Stimulated activated CD8-positive, alpha-beta memory T cell treated with anti-CD3 and anti-CD28 coated beads, Interleukin-4, amount 100 ng/mL, for 24 hours (primary cell): ENCODE measurements around the gene NKD1.
"Not testable (repeated sequence)": the region's sequence is repeated elsewhere in the genome, so short reads cannot be mapped to it uniquely, and the experiment has no call there.

Source experiments
- DNase-seq: peaks from one replicate; pipeline ENCODE4 v3.0.0-alpha.2; 2020; ENCODE audit warnings: low read depth

Gene NKD1

GRCh38 chr16:50519602-50520001 is 28.6 kb upstream of the NKD1 start:
- no peak for DNase-seq

GRCh38 chr16:50520451-50521245 is 27.5 kb upstream of the NKD1 start:
- no peak for DNase-seq

GRCh38 chr16:50521246-50521900 is 26.8 kb upstream of the NKD1 start:
- no peak for DNase-seq

DNA sequence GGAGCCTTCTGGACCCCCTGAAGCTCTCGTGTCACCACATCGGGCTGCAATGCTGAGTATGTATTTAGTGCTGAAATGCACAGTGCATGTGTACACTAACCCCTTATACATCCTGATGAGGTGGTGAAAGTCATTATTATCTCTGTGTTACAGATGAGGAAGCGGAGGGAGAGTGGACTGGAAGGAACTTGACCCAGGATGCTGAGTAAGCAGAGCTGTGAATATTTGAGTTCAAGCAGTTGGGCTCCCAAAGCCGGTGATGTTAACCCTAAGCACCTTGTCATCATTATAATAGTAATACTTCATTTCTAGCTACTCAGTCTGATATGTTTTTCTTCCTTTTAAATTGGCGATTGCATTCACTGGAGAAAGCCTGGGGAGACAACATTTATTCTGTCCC is 25.9 kb upstream of the NKD1 start:
- no peak for DNase-seq

- DNase-seq, result no peak
Observed at GRCh38 chr16:50523710-50524109, 24.5 kb upstream of the NKD1 start.

GRCh38 chr16:50525262-50525661 is 22.9 kb upstream of the NKD1 start:
- DNase-seq, result no peak

GRCh38 chr16:50525716-50526115 is 22.5 kb upstream of the NKD1 start:
- DNase-seq, result no peak

- DNase-seq, result no peak
Observed at GRCh38 chr16:50526249-50526648, 21.9 kb upstream of the NKD1 start.

- DNase-seq, result no peak
Observed at GRCh38 chr16:50526796-50527195, 21.4 kb upstream of the NKD1 start.

DNA sequence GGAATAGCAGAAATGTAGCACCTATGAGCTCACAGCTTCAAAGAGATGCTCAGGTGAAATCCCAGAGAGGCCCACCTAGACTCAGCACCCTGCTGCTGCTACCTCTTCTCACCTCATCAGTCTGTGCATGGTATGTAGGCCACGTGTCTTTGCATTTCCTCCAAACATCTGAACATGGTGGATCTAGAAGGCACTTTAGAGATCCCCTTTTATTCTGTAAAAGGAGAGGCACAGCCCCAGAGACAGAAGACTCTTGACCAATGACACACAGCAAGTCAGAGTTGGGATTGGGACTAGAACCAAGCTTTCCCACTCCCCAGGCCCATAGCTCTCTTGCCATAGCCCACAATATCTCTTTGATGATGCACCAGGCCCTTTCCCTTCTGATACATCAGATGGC is 19.4 kb upstream of the NKD1 start:
- no peak for DNase-seq

DNA sequence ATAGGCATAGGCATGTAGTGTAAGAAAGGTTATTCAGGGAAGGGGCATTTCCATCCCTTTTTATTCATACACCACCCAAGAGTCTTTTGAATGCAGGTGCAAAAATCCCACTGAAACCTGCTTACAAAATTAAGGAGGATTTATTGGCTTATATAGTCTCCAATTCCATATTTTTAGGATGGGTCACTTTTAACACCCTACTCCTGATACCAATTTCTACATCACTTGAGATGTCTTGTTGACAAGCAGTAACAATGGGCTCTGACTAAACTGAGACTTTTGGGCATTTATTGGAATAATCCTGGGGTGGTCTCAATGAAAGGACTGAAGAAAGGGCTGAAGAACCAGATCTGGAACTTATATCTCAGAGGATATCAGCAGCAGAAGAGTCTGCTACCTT is 18.9 kb upstream of the NKD1 start:
- no peak for DNase-seq

DNA sequence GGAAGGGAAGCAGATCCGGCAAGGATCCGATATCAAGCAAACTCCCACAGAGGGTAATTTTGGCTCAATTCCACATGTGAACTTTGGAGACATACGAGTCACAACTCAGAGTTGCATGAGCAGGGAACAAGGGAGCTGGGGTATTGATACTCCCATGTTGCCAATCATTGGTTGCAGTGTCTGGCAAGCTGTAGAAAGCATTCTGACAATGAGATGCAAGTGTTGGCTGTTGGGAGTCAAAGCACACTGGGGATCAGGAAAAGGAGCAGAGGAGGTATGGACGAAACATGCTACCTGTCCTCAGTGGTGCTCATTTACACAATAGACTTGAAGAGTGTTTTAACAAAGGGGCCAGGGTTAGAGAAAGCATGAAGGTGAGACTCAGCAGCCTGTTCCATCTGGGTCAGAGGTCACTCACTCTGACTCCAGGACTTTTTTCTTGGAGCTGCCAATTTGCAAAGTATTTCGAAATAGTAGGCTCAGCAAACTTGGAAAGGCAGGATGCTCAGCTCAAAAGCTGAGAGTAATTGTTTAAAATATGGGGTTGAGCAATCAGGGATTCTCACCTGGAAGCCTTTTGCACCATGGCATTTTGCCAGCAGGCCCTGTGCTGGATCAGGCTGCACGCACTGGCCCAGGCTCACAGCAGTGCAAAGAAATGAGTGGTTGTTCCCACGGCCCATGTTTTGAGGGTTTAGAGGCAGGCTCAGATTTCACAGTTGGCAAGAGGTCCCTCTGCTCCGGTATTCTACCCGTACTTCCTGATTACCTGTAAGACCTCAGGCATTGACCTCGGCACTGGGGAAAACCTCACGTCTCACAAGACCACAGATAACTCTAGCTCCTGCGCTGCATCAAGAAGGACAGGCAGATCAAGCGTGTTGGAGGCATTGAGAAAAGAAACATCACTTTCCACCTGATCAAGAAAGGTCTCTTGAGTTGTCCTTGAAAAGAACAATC is 17.6 kb upstream of the NKD1 start:
- no peak for DNase-seq

DNA sequence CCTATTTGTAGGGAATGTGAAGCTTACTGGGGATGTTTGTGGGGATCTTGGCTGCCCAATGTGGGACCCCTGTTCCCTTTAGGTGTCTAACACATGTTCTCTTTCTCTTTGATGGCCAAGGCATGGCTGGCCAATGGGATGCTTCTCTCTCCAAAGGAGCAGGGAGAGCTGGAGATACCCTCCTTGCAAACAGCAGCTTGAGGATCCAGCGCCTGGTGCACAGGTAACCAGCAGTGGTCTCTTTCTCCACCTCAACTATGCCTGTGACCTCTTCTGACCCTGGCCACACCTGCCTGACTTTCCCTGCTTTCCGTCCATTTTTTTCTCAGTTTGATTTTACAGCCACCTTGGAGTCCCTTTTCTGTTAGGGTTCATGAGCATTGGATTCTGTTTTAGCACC is 16.8 kb upstream of the NKD1 start:
- DNase-seq, result no peak

- DNase-seq, result no peak
Observed at GRCh38 chr16:50531901-50532300, 16.3 kb upstream of the NKD1 start.

DNA sequence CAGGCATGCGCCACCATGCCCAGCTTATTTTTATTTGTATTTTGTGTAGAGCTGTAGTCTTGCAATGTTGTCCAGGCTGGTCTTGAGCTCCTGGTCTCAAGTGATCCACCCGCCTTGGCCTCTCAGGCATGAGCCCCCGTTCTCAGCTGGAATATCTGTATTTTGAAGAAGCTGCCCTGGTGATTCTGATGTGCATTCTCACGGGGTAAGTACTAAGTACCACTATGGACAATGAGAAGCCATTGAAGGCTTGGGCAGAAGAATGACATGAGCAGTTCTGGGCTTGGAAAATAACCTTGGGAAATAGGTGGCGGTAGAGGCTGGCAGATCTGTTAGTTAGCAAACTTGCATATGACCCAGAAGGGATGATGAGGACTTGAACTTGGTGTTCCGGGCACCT is 15.6 kb upstream of the NKD1 start:
- DNase-seq, result no peak

GRCh38 chr16:50533317-50533716 is 14.9 kb upstream of the NKD1 start:
- no peak for DNase-seq

DNA sequence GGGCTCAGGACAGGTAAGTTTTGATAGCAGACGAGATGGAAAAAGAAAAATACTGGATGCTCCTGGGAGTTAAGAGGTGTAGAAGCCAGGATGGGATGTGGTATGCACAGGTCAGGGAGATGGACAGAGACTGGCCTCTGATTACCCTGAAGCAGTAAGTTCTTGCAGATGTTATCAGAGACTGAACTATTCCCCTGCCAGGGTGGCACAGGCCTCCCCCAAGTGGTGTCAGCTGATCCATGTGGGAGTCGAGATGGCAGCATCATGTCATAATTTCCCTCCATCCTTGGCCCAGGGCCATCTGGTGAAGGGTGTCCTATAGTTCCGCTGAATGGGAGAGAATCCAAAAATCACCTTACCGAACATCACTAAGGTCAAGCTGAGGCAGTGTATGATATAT is 14.1 kb upstream of the NKD1 start:
- no peak for DNase-seq

- no peak for DNase-seq
Observed at GRCh38 chr16:50534556-50534955, 13.6 kb upstream of the NKD1 start.

DNA sequence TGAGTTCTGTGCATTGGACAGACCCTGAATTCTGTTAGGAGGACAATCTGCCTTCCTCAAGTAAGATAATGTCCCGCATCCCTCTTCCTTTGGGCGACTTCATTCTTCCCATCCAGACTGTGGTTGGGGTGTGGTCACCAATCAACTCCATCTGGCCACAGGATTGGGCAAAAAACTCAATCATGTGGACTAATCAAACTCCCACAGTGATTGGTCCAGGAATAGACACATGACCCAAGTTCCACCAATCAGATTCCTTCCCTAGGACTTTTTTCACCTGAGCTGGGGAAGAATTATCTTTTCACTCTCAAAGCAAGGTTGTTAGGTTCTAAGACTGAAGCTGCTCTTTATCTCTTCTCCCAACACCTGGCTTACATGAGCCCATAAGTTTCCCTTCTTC is 13.2 kb upstream of the NKD1 start:
- DNase-seq, result no peak

DNA sequence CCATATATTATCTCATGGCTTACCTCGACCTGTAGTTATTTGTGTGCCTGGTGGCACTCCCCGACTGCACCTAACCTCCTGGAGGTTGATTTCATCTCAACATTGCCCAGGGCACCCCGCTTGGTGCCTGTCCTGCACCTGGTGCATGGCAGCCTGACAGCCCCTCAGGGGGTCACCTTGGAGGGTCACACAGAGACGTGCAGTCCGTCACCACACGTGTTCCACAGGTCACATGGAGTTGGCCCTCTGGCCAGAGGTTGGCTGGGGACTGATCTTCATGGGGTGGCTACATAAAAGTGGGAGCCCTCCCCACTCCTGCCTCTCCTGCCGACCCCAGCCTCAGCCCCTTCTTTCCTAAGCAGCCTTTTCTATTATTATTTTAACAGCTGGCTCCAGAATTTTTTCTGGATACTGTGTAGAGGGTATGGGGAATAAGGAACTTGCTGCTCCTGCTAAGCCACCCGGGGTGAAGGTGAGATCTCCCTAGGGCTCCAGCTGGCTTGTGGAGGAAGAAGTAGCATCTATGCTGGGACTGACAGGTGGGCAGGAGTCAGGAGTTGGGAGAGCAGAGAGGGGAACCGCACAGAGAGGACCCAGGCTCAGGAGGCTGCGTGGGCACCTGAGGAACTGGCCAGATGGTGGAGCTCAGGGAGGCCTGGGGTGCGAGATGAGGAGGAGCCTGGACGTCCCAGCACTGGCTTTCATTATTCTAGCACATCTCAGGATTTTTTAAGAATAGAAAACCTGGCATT is 12.5 kb upstream of the NKD1 start:
- no peak for DNase-seq

DNA sequence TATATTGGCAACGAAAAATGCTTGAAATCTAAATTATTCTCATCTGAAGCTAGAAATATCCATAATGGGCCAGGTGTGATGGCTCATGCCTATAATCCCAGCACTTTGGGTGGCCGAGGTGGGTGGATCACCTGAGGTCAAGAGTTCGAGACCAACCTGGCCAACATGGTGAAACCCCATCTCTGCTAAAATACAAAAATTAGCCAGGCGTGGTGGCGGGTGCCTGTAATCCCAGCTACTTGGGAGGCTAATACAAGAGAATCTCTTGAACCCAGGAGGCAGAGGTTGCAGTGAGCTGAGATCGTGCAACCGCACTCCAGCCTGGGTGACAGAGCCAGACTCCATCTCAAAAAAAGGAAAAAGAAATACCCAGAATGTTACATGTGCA is 11.9 kb upstream of the NKD1 start:
- not testable (repeated sequence) for DNase-seq
